Transverse colon (tissue), 4 donors: ENCODE results near the gene KIF16B.

Experiments used
- CTCF ChIP-seq, 5 experiments: fragments of 200-600 bp in 3 of 5; fragments of 450-650 bp in 2 of 5; sonication (generic) in 3 of 5; IDR thresholded peaks; 1 replicate in 2 of 5; 2 replicates in 3 of 5; pipeline ENCODE4 v1.5.1; 2016 to 2017; ENCODE audit warnings: antibody characterized with exemption in 5 of 5, inconsistent platforms in 3 of 5, mild to moderate bottlenecking in 2 of 5, moderate library complexity in 1 of 5
- EP300 ChIP-seq: sonication (generic); formaldehyde crosslinking; IDR thresholded peaks from one replicate; pipeline ENCODE4 v1.6.1; 2017; ENCODE audit warnings: antibody characterized with exemption, low read depth
- POLR2A ChIP-seq: fragments of 450-650 bp; IDR thresholded peaks from one replicate; pipeline ENCODE4 v1.6.1; 2016; ENCODE audit warnings: antibody characterized with exemption, mild to moderate bottlenecking, moderate library complexity
- POLR2AphosphoS5 ChIP-seq, 3 donors: sonication (generic); formaldehyde crosslinking; IDR thresholded peaks; one replicate each; pipeline ENCODE4 v1.6.1; 2016; ENCODE audit warnings: antibody characterized with exemption in 3 of 3

- TF ChIP-seq CTCF (IDR thresholded peaks at IDR 0.05), result no peak
- no peak for TF ChIP-seq POLR2A
- no peak for TF ChIP-seq POLR2AphosphoS5 (IDR thresholded peaks at IDR 0.05)
- TF ChIP-seq EP300, result no peak
These were observed 342.8 kb downstream of the KIF16B start for GRCh38 chr20:16230402-16230801.
